ENCODE data around the gene TMEM196. TPM values are rescaled to one million over a fixed set of nuclear protein-coding genes. Genes with fewer than 3 reads are reported as not detected.
"Not testable (repeated sequence)": the region's sequence is repeated elsewhere in the genome, so short reads cannot be mapped to it uniquely, and the experiment has no call there.

TMEM196 gene
- total and polyA plus RNA-seq, 8 donors, result 0.19 to 5.2 (median 0.66) TPM

- Histone ChIP-seq H3K4me1 (no peaks in the 10 kb centered on the region), H3K36me3 (peaks cover 0 to 20% (median 0%) of the 10 kb centered on the region in 3 donors), H3K9me3 (no peaks in the 10 kb centered on the region), H3K27me3 (no peaks in the 10 kb centered on the region), H3K4me3 (no peak overlapping the region), H3K27ac (no peak overlapping the region)
- DNase-seq (no peak), FAIRE-seq (no peak), ATAC-seq (no peak)
- WGBS, 2 donors, result 92 to 93% methylated on average over 3 of the region's 3 CpGs
- intact Hi-C loops (cut with DNase I), result no loop called here
- TF ChIP-seq, protein P1, sequence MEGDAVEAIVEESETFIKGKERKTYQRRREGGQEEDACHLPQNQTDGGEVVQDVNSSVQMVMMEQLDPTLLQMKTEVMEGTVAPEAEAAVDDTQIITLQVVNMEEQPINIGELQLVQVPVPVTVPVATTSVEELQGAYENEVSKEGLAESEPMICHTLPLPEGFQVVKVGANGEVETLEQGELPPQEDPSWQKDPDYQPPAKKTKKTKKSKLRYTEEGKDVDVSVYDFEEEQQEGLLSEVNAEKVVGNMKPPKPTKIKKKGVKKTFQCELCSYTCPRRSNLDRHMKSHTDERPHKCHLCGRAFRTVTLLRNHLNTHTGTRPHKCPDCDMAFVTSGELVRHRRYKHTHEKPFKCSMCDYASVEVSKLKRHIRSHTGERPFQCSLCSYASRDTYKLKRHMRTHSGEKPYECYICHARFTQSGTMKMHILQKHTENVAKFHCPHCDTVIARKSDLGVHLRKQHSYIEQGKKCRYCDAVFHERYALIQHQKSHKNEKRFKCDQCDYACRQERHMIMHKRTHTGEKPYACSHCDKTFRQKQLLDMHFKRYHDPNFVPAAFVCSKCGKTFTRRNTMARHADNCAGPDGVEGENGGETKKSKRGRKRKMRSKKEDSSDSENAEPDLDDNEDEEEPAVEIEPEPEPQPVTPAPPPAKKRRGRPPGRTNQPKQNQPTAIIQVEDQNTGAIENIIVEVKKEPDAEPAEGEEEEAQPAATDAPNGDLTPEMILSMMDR (IDR thresholded peaks at IDR 0.05), result no peak
Observed at GRCh38 chr7:19700936-19701335, 72.5 kb downstream of the TMEM196 start.

- ATAC-seq (no peak), DNase-seq (no peak), FAIRE-seq (no peak)
- 86 to 93% methylated on average over 3 of the region's 3 CpGs for WGBS, 2 donors
- H3K4me3 ChIP-seq, result no peak overlapping the region
- peaks cover 0 to 20% (median 0%) of the 10 kb centered on the region in 3 donors for H3K36me3 ChIP-seq
- no peak overlapping the region for H3K27ac ChIP-seq
- TF ChIP-seq, protein P1 (IDR thresholded peaks at IDR 0.05), result no peak
- H3K9me3 ChIP-seq, result no peaks in the 10 kb centered on the region
- no peaks in the 10 kb centered on the region for H3K4me1 ChIP-seq
- intact Hi-C loops (cut with DNase I), result no loop called here
- H3K27me3 ChIP-seq, result no peaks in the 10 kb centered on the region
Observed at GRCh38 chr7:19698331-19698730, 75.1 kb downstream of the TMEM196 start.

DNA sequence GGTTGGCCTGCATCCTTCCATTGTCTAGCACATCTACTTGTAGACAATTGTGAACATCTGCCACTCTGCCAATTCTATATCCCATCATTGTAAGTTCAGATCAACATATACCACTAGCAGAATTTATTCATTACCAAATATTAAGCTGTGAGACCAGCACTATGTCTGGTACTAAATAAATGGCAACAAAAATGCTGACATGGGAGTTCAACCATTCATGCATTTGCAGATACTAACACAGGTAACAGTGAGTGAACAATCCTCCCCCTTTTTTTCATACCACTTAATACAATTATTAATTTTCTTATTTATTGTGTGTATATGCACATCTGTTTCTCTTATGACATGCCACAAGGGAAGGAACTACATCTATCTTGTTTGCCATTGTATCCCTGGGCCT is 76.5 kb downstream of the TMEM196 start:
- TF ChIP-seq, protein P1 (IDR thresholded peaks at IDR 0.05), result no peak
- Histone ChIP-seq H3K9me3 (no peaks in the 10 kb centered on the region), H3K27me3 (no peaks in the 10 kb centered on the region), H3K4me1 (no peaks in the 10 kb centered on the region), H3K36me3 (peaks cover 0 to 20% (median 0%) of the 10 kb centered on the region in 3 donors), H3K27ac (no peak overlapping the region), H3K4me3 (no peak overlapping the region)
- intact Hi-C loops (cut with DNase I), result no loop called here
- no peak for ATAC-seq
- DNase-seq, result no peak
- FAIRE-seq, result no peak

- 92 to 96% methylated on average over 24 to 26 of the region's 26 CpGs for WGBS, 2 donors
- Histone ChIP-seq H3K27me3 (no peaks in the 10 kb centered on the region), H3K4me3 (no peak overlapping the region), H3K36me3 (peaks cover 0 to under 1% (median 0%) of the 10 kb centered on the region in 3 donors), H3K4me1 (no peaks in the 10 kb centered on the region), H3K27ac (no peak overlapping the region), H3K9me3 (no peaks in the 10 kb centered on the region)
- FAIRE-seq, result no peak
- DNase-seq, result peak in 3 of 6 donors; percentile 16 to 59 (median 50)
- TF ChIP-seq, protein P1 (IDR thresholded peaks at IDR 0.05), result no peak
- intact Hi-C loops (cut with DNase I), result no loop called here
- no peak for ATAC-seq
Observed at GRCh38 chr7:19692111-19692828, 81.1 kb downstream of the TMEM196 start.

GRCh38 chr7:19690736-19691135 is 82.7 kb downstream of the TMEM196 start:
- Histone ChIP-seq H3K36me3 (no peaks in the 10 kb centered on the region), H3K4me1 (no peaks in the 10 kb centered on the region), H3K27ac (no peak overlapping the region), H3K4me3 (no peak overlapping the region), H3K9me3 (no peaks in the 10 kb centered on the region), H3K27me3 (no peaks in the 10 kb centered on the region)
- no peak for FAIRE-seq
- TF ChIP-seq, protein P1 (IDR thresholded peaks at IDR 0.05), result no peak
- 42 to 44% methylated on average over 1 of the region's 1 CpG for WGBS, 2 donors
- intact Hi-C loops (cut with DNase I), result no loop called here
- no peak for DNase-seq
- ATAC-seq, result no peak

- H3K9me3 ChIP-seq; H3K4me1 ChIP-seq; intact Hi-C loops (cut with DNase I); ATAC-seq; H3K27me3 ChIP-seq; FAIRE-seq; H3K36me3 ChIP-seq; H3K4me3 ChIP-seq; H3K27ac ChIP-seq; DNase-seq: not testable (repeated sequence)
- 54 to 60% methylated on average over 12 of the region's 12 CpGs for WGBS, 2 donors
Observed at GRCh38 chr7:19689130-19689529, 84.3 kb downstream of the TMEM196 start.

Data from pancreas (tissue), 10 donors.